ENCODE results near the gene TMEM125.

DNA sequence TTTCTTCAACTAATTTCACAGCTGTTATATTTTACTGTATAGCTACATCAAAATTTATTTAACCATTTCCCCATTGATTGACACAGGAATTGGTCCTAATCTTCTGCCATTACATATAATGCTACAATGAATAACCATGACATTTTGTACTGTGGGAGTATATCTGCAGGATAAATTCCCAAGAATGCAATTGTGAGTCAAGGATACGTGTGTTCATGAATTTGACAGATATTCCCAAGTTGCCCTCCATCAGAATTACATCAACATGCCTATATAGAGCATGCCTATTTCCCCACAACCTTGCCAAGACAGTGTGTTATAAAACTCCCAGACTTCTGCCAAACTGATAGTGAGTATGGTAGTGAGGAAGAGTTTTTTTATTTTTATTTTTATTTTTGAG is 28.3 kb downstream of the TMEM125 start:
- TF ChIP-seq, protein P1, sequence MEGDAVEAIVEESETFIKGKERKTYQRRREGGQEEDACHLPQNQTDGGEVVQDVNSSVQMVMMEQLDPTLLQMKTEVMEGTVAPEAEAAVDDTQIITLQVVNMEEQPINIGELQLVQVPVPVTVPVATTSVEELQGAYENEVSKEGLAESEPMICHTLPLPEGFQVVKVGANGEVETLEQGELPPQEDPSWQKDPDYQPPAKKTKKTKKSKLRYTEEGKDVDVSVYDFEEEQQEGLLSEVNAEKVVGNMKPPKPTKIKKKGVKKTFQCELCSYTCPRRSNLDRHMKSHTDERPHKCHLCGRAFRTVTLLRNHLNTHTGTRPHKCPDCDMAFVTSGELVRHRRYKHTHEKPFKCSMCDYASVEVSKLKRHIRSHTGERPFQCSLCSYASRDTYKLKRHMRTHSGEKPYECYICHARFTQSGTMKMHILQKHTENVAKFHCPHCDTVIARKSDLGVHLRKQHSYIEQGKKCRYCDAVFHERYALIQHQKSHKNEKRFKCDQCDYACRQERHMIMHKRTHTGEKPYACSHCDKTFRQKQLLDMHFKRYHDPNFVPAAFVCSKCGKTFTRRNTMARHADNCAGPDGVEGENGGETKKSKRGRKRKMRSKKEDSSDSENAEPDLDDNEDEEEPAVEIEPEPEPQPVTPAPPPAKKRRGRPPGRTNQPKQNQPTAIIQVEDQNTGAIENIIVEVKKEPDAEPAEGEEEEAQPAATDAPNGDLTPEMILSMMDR (IDR thresholded peaks at IDR 0.05): no peak
- TF ChIP-seq POLR2AphosphoS5 (IDR thresholded peaks at IDR 0.05) (no peak), EP300 (IDR thresholded peaks at IDR 0.05) (no peak), POLR2A (IDR thresholded peaks at IDR 0.05) (no peak)
